ENCODE data around the gene DEFB126.
"Not testable (repeated sequence)": the region's sequence is repeated elsewhere in the genome, so short reads cannot be mapped to it uniquely, and the experiment has no call there.

DEFB126 gene, protein sequence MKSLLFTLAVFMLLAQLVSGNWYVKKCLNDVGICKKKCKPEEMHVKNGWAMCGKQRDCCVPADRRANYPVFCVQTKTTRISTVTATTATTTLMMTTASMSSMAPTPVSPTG

DNA sequence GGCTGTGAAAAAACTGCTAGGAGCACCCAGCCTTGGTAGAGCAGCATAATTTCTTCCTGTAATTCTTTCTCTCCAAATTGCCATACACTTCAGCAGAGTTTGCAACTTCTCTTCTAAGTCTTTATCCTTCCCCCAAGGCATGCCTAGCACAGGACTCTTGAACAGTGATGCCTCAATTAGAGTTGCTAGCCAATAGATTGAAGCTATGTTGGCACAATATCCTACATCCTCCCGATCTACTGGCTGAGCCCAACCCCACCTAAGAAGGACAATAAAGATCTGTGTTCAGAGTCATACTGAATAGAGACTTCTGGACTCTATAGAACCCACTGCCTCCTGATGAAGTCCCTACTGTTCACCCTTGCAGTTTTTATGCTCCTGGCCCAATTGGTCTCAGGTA lies at the start of gene DEFB126:
TSS of gene DEFB126 (plus strand) at position 301 of the 400 bp plus-strand sequence. CDS start at position 340, 39 bp downstream.
- no peak for DNase-seq

DNA sequence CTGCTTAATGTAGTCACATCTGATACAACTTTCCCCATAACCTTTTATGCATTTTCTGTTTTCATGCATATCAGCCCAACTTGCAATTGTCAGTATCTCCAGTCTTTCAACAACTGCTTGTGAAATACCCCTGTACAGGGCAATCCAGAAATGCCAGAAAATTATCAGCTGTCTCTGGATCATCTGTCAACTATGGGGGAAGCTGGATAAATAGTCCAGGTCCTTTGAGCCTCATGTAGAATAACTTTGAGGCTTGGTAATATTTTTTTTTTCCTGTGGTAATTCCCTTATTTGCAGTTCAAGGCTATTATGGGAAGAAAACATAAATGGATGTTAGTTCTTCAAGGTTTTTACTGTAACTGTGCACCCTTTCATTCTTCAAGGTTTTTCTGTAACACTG lies 48.7 kb upstream of the DEFB126 start:
- no peak for DNase-seq

DNA sequence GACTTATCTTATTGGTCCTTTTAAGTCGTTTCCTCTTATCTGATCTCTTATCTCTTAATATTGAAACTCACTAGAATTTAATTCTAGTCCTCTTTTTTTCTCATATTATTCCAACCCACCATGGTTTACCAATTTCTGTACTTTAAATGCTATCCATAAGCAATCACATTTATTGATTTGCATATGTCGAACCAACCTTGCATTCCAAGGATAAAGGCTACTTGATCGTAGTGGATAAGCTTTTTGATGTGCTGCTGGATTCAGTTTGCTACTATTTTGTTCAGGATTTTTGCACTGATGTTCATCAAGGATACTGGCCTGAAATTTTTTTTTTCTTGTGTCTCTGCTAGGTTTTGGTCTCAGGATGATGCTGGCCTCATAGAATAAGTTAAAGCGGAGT lies 47.2 kb upstream of the DEFB126 start:
- DNase-seq, result no peak

DNA sequence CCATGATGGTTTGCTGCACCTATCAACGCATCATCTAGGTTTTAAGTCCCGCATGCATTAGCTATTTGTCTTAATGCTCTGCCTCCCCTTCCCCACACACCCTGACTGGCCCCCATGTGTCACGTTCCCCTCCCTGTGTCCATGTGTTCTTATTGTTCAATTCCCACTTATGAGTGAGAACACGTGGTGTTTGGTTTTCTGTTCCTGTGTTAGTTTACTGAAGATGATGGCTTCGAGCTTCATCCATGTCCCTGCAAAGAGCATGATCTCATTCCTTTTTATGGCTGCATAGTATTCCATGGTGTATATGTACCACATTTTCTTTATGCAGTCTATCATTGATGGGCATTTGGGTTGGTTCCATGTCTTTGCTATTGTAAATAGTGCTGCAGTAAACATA lies 44.7 kb upstream of the DEFB126 start:
- DNase-seq, result not testable (repeated sequence)

DNA sequence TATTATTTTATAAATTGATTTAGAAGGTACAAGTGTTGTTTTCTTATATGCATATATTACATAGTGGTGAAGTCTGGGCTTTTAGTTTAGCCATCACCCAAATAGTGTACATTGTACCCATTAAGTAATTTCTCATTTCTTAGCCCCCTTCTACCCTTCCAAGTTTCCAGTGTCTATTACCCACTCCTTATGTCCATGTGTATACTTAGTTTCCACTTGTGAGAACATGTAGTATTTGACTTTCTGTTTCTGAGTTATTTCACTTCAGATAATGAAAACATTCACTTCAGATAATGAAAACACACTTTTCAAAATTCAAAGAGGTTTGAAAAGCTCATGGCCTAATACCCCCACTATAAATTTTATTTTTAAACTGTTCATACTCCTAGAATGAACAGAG lies 40.4 kb upstream of the DEFB126 start:
- no peak for DNase-seq

DNA sequence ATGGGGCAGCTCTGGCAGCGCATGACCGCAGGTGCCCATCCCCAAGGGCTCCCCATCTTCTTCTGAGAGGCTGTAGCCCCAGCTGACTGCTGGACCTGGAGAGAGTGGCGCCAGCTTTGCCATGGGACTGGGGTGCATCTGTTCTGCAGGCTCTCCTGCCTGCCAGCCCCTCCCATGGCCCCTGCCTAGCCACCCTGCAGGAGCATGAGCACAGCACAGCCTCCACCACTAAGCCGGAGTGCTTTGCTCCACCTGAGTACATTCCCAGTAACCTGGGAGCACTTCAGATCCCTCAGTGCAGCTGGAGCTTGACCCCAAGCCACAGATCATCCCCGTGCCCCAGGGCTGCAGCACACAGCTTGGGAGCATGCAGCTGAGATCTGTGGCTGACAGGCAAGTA lies 38.9 kb upstream of the DEFB126 start:
- DNase-seq, result no peak

DNA sequence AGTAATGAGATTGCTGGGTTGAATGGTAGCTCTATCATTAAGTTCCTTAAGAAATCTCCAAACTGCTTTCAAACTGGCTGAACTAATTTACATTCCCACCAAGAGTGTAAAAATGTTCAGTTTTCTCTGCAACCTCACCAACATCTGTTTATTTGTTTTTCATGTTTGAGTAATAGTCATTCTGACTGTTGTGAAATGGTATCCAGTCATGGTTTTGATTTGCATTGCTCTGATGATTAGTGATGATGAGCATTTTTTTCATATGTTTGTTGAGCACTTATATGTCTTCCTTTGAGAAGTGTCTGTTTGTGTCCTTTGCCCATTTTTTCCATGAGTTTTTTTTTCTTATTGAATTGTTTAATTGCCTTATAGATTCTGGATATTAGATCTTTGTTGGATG lies 30.0 kb upstream of the DEFB126 start:
- no peak for DNase-seq

DNA sequence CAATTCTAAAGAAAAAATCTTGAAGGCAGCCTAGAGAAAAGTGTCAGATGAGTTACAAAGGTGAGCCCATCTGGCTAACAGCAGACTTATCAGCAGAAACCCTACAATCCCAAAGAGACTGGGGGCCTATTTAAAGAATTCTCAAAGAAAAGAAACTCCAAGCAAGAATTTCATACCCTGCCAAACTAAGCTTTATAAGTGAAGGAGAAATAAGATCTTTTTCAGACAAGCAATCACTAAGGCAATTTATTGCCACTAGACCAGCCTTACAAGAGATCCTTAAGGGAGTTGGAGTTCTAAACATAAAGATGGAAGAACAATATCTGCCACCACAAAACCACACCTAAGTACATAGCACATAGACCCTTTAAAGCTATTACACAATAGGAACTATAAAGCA lies 24.9 kb upstream of the DEFB126 start:
- DNase-seq, result no peak

DNA sequence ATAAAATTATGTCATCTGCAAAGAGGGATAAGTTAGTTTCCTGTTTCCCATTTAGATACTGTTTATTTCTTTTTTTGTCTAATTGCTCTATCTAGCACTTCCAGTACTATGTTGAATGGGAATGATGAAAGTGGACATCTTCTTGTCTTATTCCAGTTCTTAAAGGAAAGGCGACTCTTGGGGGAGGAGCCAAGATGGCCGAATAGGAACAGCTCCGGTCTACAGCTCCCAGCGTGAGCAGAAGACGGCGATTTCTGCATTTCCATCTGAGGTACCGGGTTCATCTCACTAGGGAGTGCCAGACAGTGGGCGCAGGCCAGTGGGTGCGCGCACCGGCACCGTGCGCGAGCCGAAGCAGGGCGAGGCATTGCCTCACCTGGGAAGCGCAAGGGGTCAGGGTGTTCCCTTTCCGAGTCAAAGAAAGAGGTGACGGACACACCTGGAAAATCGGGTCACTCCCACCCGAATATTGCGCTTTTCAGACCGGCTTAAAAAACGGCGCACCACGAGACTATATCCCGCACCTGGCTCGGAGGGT lies 12.5 kb upstream of the DEFB126 start:
- DNase-seq, result not testable (repeated sequence)

DNA sequence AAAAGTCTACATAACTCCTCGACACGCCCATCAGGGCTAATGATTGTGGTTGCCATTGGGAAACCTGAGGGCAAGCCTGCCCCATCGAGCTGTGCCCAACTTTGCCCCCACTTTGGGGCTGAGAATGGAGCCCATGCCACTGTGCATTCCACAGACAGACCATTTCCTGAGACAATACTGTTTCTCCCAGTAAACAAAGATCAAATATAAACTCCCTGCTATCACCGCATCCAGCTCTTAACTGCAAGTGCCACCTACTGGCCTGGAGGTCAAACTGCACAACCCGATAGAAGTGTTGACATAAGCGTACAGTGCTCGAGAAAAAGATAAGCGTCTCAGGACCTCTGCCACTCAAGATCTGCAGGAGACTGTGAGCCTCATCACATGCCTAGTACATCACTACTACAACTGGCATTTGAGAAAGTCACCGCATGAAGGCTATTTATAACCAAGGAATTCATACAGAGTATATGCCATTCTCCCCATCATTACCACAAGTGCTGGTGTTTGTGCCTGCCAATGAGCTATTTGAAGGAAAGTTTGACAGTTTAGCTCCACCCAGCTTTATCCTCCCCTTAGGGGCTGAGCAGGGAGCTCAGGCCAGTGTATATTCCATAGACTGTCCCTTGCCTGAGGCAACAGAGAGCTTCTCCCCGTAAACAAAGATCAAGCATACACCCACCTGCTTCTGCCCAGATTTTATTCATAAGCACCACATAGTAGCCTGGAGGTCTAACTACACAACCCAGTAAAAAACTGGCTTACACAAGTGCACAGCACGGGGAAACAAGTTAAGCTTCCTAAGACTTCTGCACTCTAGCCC lies 4.5 kb upstream of the DEFB126 start:
- no peak for DNase-seq

DNA sequence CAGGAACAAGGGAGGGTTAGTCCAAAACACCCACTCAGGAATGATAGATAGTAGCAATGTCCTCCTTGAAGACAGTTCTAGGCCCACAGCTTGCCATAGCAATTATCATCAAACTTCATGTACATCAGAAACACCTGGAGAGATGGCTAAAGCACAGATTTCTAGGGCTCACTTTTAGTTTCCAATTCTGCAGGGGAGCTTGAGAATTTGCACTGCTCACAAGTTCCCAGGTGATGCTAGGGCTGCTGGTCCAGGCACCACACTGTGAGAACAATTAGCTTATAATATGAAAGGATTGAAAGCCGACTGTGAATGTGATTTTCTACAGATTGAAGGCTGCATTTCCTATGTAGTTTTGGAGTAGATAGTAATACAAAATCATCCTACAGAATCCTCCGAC lies 3.5 kb downstream of the DEFB126 start:
- no peak for DNase-seq

DNA sequence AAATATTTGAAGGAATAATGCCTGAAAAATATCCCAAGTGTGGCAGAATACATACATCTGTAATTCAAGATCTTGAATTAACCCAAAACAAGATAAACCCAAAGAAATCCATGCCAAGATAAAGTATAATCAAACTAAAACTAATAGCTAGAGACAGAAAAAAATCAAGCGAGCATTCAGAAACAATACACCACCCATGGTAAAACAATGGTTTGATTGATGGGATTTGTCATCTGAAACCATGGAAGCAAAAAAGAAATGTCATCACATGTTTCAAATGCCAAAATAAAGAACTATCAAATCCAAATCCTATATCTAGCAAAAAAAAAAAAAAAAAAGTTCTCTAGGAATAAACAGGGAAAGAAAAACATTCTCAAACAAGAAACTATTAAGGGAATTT lies 9.7 kb downstream of the DEFB126 start:
- no peak for DNase-seq

DNA sequence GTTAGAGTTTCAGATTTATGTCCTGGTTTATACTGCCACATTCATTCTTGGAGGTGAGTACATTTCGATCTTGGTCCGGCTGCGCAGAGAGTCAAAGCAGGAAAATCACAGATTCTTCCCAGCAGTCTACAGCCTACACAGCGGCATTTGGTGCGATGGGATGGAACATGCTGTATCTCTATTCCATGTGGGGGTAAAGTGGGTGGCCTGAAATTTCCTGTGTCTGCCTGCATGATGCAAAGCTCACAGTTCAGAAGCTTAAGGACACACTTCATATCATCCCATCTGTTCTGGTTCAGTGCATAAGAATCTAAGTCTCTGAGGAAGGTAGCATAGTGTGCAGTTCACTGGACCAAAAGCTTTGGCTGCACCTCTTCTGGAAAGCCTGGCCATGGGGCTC lies 14.8 kb downstream of the DEFB126 start, which contains the start of gene DEFB127:
TSS of gene DEFB127 (plus strand) at position 301 of the 400 bp plus-strand sequence. CDS start at position 392, 91 bp downstream.
- no peak for DNase-seq

DNA sequence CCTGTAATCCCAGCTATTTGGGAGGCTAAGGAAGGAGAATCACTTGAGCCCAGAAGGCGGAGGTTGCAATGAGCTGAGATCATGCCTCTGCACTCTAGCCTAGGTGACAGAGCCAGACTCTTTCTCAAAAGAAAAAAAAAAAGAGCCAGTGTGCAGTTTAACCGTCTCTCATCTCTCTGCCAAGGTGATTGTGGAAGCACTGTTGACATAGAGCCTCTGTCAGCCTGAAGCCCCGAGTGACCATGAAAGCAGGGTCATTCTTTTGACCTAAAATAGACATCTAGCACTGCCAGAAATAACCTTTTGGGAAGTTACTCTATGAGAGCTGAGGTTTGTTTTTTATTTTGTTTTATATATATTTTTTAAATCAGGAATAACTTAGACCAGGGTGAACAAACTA lies 22.2 kb downstream of the DEFB126 start:
- no peak for DNase-seq

DNA sequence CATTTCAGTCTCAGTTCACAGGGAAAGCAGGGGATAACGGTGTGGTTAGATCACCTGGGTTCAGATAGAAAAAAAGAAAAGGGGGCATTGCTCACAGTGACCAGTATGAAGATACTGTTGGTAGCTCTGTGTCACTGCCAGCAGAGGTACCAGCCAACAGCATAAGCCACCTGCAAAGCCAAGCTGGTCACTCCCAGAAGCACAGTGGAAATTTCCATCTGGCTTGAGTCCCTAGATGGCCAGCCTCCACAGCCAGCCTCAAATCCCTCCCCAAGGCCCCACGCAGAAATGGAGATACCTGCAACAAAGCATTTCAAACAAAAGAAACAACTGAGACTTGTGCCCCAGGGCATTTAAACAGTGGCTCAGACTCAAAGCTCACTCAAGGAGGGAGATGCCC lies 26.5 kb downstream of the DEFB126 start:
- DNase-seq, result no peak

DNA sequence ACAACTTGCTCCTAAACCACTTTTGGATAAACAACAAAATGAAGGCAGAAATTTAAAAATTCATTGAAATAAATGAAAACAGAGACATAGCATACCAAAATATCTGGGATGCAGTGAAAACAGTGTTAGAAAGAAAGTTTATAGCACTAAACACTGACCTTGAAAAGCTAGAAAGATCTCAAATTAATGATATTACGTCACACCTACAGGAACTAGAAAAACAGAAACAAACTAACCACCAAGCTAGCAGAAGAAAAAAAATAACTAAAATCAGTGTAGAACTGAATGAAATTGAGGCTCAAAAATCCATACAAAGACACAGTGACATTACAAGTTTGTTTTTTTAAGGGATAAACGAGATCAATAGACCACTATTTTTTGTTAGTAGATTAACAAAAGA lies 41.9 kb downstream of the DEFB126 start:
- DNase-seq, result no peak

DNA sequence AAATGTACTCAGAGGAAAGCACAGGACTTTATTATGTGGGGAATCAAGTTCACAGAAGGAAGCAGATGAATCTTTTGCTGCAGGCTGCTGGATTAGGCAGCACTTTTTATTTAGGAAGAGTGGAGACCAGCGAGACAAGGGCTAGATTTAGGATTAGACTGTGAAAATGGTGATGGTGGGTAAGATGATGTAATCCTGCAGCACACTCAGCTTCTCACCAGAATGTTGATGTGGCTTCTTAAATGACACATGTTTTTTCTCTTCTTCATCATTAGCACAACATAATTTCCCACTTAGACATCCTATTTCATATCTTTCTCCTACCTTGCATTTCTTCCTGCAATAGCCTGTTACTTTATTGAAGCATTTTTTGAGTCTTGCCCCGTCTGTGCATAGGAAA lies 45.3 kb downstream of the DEFB126 start:
- no peak for DNase-seq

DNA sequence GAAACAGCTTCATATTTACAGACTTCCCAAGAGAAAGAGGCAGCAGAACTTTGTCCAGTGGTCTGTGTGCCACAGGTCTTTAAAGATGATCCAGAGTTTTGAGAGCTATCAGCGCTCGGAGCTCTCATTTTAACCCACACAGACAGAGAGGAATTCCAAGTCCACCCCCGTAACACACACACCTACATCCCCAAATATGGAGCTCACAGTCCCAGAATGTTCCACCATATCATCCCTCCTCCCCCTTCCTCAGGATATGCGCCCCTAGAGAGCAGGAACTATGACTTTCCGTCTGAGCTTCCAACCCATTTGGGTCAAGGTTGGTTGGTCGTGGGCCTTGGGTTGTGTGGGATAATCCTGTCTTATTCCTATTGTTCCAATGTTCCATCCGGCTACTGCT lies 47.2 kb downstream of the DEFB126 start, which contains the start of gene DEFB128:
TSS of gene DEFB128 (minus strand) at position 101 of the 400 bp plus-strand sequence. CDS start at position 13, 88 bp downstream.
- DNase-seq, result no peak

Data from NCI-H187 treated with DMSO at 0.1 percent for 48 hours (cell line).